HG02642 (cell line): Measurements from ENCODE around the gene CLDN9.
A peak's percentile ranks its signal among the peaks of the same experiment; 100 is the strongest.

Source experiments
- ATAC-seq: cut with Tn5 transposase; IDR thresholded peaks from one replicate; pipeline ENCODE4 v1.9.1; 2021; ENCODE audit warnings: mild to moderate bottlenecking; ENCODE audit not compliant: unreplicated experiment, poor library complexity

The CLDN9 gene

GRCh38 chr16:3015865-3016521 is 3.3 kb downstream of the CLDN9 start:
- ATAC-seq, result no peak

DNA sequence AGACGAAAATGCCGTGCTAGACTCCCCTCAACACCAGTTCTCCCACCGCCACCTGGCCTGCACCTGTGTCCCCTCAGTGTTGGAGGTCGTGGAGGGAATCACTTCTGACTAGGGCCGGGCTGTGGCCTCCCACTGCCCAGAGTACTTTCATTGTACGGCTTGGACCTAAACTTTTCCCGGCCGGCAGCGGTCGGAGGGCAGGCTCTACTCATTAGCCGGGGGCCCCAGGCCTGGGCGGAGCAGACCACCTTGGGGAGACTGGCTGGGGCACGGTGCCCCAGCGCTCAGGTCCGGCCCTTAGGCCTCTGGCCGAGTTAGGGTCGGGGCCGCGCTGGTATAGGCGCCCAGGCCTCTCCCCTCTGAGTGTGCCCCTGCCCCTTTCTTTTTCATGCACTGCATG is 4.6 kb downstream of the CLDN9 start:
- no peak for ATAC-seq

- no peak for ATAC-seq
Measured at GRCh38 chr16:3017794-3018506, 5.2 kb downstream of the CLDN9 start, which contains the start of gene CLDN6. Gene CLDN6, minus strand, starts transcription at chr16:3018183. Its CDS starts 2,162 bp downstream, at chr16:3016021.

DNA sequence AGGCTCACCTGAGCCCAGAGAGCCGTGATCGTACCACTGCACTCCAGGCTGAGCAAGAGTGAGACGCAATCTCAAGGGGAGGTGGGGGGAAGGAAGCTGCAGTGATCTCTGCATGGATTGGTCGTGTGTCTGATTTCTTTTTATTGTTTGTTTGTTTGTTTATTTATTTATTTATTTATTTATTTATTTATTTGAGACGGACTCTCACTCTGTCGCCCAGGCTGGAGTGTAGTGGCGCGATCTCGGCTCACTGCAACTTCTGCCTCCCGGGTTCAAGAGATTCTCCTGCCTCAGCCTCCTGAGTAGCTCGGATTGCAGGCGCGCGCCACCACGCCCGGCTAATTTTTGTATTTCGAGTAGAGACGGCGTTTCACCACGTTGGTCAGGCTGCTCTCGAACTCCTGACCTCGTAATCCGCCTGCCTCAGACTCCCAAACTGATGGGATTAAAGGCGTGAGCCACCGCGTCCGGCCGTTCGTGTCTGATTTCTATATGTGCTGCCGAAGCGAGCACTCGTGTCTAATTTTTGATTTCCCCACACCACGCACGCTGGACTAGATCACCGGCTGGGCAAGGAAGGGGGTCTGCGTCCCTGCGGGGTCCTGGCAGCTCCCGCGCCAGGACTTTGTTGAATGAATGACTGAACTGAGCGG is 7.0 kb downstream of the CLDN9 start:
- no peak for ATAC-seq

- ATAC-seq, result no peak
Measured at GRCh38 chr16:3020247-3020603, 7.5 kb downstream of the CLDN9 start, which contains the start of gene TNFRSF12A. Gene TNFRSF12A, plus strand, starts transcription at chr16:3020368. Its CDS starts 30 bp downstream, at chr16:3020398.

- no peak for ATAC-seq
Measured at GRCh38 chr16:3020604-3021448, 8.1 kb downstream of the CLDN9 start.

DNA sequence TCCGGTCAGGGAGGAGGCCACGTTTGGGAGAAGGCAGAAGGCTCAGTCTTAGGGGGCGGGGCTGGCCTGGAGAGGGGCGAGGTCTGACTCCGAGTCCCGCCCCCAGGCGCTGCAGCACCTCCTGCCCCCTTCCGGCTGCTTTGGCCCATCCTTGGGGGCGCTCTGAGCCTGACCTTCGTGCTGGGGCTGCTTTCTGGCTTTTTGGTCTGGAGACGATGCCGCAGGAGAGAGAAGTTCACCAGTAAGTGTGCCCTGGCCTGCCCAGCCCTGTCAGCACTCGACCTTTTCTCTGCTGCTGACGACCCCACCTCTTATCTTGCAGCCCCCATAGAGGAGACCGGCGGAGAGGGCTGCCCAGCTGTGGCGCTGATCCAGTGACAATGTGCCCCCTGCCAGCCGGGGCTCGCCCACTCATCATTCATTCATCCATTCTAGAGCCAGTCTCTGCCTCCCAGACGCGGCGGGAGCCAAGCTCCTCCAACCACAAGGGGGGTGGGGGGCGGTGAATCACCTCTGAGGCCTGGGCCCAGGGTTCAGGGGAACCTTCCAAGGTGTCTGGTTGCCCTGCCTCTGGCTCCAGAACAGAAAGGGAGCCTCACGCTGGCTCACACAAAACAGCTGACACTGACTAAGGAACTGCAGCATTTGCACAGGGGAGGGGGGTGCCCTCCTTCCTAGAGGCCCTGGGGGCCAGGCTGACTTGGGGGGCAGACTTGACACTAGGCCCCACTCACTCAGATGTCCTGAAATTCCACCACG is 8.9 kb downstream of the CLDN9 start:
- ATAC-seq, result no peak

DNA sequence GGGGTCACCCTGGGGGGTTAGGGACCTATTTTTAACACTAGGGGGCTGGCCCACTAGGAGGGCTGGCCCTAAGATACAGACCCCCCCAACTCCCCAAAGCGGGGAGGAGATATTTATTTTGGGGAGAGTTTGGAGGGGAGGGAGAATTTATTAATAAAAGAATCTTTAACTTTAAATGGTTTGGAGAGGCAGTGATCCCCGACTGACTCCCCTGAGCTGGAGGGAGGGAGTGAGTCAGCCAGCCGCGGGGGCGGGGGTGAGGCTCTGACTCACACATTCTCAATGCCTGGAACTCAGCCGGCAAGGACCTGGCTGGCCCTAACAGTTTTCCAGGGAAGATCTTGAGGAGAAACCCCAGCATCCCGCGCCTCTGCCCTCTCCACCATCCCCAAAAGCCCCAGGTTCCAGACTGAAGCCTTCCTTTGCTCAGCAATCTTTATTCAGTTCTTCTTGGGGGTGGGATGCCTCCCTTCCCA is 9.5 kb downstream of the CLDN9 start:
- ATAC-seq, result no peak

GRCh38 chr16:3022684-3023414 is 10.1 kb downstream of the CLDN9 start:
- no peak for ATAC-seq

DNA sequence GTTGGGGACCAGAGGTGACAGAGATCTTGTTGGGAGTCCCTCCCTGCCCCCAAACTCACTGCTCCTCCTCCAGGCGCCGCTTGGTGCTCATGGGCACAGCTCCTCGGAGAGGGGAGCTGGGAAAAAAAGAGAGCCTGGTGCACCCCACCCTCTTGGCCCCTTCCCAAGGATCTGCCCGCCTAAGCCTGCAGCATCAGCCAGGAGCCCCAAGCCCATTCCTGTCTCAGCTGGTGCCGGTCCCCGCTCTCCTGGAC is 10.6 kb downstream of the CLDN9 start:
- peak; percentile 1 for ATAC-seq

- peak; percentile 77 for ATAC-seq
Measured at GRCh38 chr16:3023669-3024478, 11.2 kb downstream of the CLDN9 start, which contains the start of the genes HCFC1R1 and THOC6. Gene HCFC1R1, minus strand, starts transcription at chr16:3023942. Its CDS starts 1 bp downstream, at chr16:3023941. Gene THOC6, plus strand, starts transcription at chr16:3024035. Its CDS starts 292 bp downstream, at chr16:3024327.

DNA sequence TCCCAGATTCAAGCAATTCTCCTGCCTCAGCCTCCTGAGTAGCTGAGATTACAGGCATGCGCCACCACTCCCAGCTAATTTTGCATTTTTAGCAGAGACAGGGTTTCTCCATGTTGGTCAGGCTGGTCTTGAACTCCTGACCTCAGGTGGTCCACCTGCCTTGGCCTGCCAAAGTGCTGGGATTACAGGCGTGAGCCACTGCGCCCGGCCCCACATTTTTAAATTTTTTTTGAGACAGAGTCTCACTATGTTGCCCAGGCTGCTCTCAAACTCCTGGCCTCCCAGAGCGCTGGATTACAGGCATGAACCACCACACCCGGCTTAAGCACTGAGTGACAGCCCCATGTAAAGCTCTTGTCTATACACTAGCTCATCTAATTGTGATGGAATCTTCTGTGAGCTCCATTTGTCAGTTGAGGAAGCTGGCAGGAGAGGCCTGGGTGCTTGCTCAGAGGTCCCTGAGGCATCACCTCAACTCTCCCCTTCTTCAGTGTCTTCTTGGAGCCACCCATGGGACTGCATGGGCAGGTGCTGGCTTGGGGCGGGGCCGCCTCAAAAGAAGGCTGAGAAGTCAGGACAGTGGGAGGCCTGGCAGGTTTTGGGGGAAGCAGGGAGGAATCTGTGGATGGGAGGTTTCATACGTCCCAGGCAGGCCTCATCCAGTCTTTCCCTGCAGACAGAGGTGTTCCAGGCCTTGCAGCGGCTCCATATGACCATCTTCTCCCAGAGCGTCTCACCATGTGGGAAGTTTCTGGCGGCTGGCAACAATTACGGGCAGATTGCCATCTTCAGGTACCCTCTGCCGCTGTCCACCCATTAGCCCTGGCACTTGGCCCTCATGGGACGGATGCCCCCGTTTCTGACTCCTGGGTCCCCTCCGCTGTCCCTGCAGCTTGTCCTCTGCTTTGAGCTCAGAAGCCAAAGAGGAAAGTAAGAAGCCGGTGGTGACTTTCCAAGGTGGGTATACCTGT is 12.6 kb downstream of the CLDN9 start:
- ATAC-seq, result no peak

DNA sequence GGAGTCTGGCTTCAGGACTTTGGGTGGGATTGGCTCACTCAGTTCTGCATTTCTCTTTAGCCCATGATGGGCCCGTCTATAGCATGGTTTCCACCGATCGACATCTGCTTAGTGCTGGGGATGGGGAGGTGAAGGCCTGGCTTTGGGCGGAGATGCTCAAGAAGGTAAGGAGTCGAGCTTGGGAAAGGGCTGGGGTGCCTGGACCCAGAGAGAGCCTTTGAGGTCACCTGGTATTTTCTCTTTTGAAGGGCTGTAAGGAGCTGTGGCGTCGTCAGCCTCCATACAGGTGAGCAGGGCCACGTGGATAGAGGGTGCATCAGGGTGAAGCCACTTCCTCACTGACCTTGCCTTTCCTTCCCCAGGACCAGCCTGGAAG is 13.3 kb downstream of the CLDN9 start:
- ATAC-seq, result no peak

DNA sequence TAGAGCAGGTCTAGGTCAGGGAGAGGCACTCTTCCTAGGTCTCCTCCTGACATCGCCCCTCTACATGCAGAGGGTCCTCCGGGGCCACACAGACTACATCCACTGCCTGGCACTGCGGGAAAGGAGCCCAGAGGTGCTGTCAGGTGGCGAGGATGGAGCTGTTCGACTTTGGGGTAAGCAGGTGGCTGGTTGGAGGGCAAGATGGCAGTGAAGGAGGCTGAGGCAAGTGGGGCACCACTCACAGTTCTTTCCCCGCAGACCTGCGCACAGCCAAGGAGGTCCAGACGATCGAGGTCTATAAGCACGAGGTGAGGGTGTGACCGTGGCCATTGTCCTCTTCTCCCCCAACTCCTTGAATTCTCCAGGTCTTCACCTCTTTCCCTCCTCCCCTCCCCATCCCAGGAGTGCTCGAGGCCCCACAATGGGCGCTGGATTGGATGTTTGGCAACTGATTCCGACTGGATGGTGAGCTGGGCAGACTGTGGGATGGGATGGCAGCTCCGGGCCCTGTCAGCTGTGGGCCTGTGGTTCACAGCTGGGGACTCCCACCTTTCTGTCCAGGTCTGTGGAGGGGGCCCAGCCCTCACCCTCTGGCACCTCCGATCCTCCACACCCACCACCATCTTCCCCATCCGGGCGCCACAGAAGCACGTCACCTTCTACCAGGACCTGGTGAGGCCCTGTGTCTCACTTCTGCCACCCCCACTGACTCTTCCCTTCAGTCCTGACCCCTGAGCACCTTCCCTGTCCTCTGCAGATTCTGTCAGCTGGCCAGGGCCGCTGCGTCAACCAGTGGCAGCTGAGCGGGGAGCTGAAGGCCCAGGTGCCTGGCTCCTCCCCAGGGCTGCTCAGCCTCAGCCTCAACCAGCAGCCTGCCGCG is 14.1 kb downstream of the CLDN9 start:
- ATAC-seq, result no peak

DNA sequence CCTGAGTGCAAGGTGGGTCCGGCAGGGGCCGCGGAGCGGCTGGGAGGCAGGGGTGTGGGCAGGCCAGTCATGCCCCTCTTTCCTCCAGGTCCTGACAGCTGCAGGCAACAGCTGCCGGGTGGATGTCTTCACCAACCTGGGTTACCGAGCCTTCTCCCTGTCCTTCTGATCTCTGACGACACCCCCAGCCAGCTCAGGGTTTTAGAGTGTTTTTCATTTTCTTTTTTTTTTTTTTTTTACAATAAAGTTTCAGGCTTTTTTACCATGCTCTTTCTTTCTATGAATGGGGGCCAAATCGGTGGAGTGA is 14.7 kb downstream of the CLDN9 start:
- ATAC-seq, result no peak

DNA sequence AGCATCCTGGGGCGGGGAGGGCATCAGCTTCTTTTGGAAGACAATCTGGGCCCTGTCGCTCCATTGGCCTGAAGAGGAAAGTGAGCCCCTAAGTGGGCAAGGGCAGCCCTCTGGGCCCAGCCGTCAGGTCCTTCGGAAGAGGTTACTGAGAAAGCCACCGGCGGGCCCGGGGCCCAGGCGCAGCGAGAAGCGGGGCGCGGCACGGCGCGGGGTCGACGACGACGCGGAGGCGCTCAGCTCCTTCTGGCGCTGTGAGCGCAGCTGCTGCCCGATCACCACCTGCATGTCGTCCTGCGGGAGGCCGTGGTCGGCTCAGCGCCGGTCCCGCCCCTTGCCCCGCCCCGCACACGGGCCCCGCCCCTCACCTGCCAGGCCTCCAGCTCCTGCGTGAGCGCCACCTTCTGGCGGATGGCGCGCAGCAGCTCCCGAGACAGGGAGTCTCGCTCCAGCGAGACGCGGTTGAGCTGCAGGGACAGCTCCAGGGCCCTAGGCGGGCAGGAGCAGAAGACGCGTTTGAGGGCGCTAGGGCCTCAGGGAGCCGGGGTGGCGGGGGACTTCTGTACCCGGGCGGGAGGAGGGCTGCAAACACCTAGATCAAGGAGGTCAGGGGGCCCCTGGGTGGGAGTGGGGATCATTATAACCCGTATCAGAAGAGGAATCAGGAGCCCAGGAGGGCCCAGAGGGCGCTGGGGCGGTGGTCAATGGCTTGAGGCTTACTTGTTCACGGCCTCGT is 15.4 kb downstream of the CLDN9 start:
- ATAC-seq, result no peak
